Parietal lobe (tissue), 2 donors: ENCODE results near the gene ECM1. TPM values are rescaled to one million over a fixed set of nuclear protein-coding genes. Genes with fewer than 3 reads are reported as not detected.

Source experiments
- small RNA-seq: library from RNA; depleted of rRNA; stranded (forward); fragments of <200 nt; gene quantifications from one replicate; pipeline ENCODE3, GENCODE V24; 2014; ENCODE audit warnings: low replicate concordance
- total RNA-seq: library from RNA; depleted of rRNA; stranded (reverse); fragments of >200 nt; gene quantifications from one replicate; pipeline ENCODE4 v1.2.3, GENCODE V29; 2014

ECM1 gene
- 2.8 TPM for total RNA-seq

GRCh38 chr1:150507912-150508864 lies at the start of gene ECM1:
TSS of gene ECM1 (plus strand) at chr1:150508109. CDS start at chr1:150508210, 101 bp downstream.

GRCh38 chr1:150486966-150487762 lies 20.7 kb upstream of the ECM1 start, which contains the start of gene TARS2:
TSS of gene TARS2 (plus strand) at chr1:150487419. CDS start at chr1:150487451, 32 bp downstream.

GRCh38 chr1:150515328-150516049 lies 7.6 kb downstream of the ECM1 start, which contains the start of gene FALEC:
TSS of gene FALEC (plus strand) at chr1:150515752.

GRCh38 chr1:150548632-150549495 lies 41.0 kb downstream of the ECM1 start, which contains the start of gene ADAMTSL4:
TSS of gene ADAMTSL4 (plus strand) at chr1:150549408. CDS start at chr1:150552289, 2,881 bp downstream.

Small RNAs within 50 kb of the gene (small RNA-seq; reads per million reads assigned to genes)
- gene MIR4257 = not detected

Other genes starting within 250 kb of the ECM1 start
- 64.2 TPM for gene APH1A, start 239.1 kb upstream of the ECM1 start, total RNA-seq
- 5.0 TPM for gene C1orf54, start 235.3 kb upstream of the ECM1 start, total RNA-seq
- 2.8 TPM for gene CIART, start 225.6 kb upstream of the ECM1 start, total RNA-seq
- gene MRPS21, start 214.2 kb upstream of the ECM1 start, total RNA-seq = 56.0 TPM
- gene PRPF3, start 186.6 kb upstream of the ECM1 start, total RNA-seq = 86.1 TPM
- 32.9 TPM for gene RPRD2, start 144.0 kb upstream of the ECM1 start, total RNA-seq
- 31.3 TPM for gene TARS2, start 20.7 kb upstream of the ECM1 start, total RNA-seq
- 1.9 TPM for gene FALEC, start 7.6 kb downstream of the ECM1 start, total RNA-seq
- 0.31 TPM for gene ADAMTSL4, start 41.3 kb downstream of the ECM1 start, total RNA-seq
- 113 TPM for gene MCL1, start 71.5 kb downstream of the ECM1 start, total RNA-seq
- gene ENSA, start 121.5 kb downstream of the ECM1 start, total RNA-seq = 132 TPM
- 6.3 TPM for gene GOLPH3L, start 189.0 kb downstream of the ECM1 start, total RNA-seq
- 0.63 TPM for gene HORMAD1, start 212.8 kb downstream of the ECM1 start, total RNA-seq